Measurements from ENCODE around the gene GET4.

DNA sequence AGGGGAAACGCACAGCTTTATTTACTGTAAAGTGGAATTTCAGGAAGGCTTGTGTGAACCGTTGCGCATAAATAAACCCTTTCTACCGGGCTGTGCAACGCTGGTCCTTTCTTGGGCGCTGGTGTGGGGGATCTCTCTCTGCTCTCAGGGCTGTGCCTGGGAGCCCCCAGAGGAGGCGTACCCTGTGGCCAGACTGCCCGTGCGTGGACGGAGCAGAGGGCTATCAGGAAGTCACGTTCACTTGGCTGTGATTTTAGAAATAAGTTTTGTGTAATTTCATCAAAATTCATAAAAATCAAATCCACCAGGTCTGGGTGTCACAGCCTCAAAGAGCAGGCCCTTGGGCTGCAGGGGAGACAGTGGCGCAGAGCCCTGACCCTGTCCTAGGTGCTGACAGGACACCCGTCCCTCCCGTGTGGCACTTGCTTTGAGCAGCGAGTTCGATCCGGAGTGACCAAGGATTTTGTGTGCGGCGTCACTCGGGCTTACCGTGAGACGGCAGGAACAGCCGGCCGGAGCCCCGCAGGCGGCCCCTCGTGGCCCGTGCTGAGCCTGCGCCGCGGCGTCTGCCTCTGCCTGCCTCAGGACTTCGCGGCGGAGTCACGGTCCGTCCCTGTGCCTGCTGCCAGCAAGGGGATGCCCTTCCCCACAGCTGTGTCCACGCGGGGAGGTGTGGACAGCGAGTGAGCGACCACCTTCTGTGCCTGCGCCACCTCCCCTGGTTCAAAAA lies 20.2 kb downstream of the GET4 start:
- TF ChIP-seq ZNF302 (tag by site-specific recombination; IDR thresholded peaks at IDR 0.05; ENCODE audit: low read depth) (no peak), ZFP3 (tag by site-specific recombination; IDR thresholded peaks at IDR 0.05; ENCODE audit: low read depth) (no peak), MZF1 (tag by site-specific recombination; IDR thresholded peaks at IDR 0.05; ENCODE audit: borderline replicate concordance) (no peak), SP2 (tag by site-specific recombination; IDR thresholded peaks at IDR 0.05) (no peak), ZNF670 (tag by site-specific recombination; IDR thresholded peaks at IDR 0.05; ENCODE audit: low read depth) (no peak), GLI4 (tag by site-specific recombination; IDR thresholded peaks at IDR 0.05) (no peak), ZNF658 (tag by site-specific recombination; IDR thresholded peaks at IDR 0.05) (no peak), ZNF362 (tag by site-specific recombination; IDR thresholded peaks at IDR 0.05) (no peak), ZEB2 (tag by site-specific recombination; IDR thresholded peaks at IDR 0.05) (no peak), ZNF157 (tag by site-specific recombination; IDR thresholded peaks at IDR 0.05) (no peak)
- TF ChIP-seq, protein P1, sequence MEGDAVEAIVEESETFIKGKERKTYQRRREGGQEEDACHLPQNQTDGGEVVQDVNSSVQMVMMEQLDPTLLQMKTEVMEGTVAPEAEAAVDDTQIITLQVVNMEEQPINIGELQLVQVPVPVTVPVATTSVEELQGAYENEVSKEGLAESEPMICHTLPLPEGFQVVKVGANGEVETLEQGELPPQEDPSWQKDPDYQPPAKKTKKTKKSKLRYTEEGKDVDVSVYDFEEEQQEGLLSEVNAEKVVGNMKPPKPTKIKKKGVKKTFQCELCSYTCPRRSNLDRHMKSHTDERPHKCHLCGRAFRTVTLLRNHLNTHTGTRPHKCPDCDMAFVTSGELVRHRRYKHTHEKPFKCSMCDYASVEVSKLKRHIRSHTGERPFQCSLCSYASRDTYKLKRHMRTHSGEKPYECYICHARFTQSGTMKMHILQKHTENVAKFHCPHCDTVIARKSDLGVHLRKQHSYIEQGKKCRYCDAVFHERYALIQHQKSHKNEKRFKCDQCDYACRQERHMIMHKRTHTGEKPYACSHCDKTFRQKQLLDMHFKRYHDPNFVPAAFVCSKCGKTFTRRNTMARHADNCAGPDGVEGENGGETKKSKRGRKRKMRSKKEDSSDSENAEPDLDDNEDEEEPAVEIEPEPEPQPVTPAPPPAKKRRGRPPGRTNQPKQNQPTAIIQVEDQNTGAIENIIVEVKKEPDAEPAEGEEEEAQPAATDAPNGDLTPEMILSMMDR (tag by site-specific recombination; IDR thresholded peaks at IDR 0.05) = no peak
- TF ChIP-seq, protein P2, sequence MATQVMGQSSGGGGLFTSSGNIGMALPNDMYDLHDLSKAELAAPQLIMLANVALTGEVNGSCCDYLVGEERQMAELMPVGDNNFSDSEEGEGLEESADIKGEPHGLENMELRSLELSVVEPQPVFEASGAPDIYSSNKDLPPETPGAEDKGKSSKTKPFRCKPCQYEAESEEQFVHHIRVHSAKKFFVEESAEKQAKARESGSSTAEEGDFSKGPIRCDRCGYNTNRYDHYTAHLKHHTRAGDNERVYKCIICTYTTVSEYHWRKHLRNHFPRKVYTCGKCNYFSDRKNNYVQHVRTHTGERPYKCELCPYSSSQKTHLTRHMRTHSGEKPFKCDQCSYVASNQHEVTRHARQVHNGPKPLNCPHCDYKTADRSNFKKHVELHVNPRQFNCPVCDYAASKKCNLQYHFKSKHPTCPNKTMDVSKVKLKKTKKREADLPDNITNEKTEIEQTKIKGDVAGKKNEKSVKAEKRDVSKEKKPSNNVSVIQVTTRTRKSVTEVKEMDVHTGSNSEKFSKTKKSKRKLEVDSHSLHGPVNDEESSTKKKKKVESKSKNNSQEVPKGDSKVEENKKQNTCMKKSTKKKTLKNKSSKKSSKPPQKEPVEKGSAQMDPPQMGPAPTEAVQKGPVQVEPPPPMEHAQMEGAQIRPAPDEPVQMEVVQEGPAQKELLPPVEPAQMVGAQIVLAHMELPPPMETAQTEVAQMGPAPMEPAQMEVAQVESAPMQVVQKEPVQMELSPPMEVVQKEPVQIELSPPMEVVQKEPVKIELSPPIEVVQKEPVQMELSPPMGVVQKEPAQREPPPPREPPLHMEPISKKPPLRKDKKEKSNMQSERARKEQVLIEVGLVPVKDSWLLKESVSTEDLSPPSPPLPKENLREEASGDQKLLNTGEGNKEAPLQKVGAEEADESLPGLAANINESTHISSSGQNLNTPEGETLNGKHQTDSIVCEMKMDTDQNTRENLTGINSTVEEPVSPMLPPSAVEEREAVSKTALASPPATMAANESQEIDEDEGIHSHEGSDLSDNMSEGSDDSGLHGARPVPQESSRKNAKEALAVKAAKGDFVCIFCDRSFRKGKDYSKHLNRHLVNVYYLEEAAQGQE (tag by site-specific recombination; IDR thresholded peaks at IDR 0.05) = peak; percentile 67
- TF ChIP-seq, protein P3, sequence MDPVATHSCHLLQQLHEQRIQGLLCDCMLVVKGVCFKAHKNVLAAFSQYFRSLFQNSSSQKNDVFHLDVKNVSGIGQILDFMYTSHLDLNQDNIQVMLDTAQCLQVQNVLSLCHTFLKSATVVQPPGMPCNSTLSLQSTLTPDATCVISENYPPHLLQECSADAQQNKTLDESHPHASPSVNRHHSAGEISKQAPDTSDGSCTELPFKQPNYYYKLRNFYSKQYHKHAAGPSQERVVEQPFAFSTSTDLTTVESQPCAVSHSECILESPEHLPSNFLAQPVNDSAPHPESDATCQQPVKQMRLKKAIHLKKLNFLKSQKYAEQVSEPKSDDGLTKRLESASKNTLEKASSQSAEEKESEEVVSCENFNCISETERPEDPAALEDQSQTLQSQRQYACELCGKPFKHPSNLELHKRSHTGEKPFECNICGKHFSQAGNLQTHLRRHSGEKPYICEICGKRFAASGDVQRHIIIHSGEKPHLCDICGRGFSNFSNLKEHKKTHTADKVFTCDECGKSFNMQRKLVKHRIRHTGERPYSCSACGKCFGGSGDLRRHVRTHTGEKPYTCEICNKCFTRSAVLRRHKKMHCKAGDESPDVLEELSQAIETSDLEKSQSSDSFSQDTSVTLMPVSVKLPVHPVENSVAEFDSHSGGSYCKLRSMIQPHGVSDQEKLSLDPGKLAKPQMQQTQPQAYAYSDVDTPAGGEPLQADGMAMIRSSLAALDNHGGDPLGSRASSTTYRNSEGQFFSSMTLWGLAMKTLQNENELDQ (tag by site-specific recombination; IDR thresholded peaks at IDR 0.05; ENCODE audit: low read depth) = no peak
